ENCODE measurements around the gene FRAS1. TPM values are rescaled to one million over a fixed set of nuclear protein-coding genes. Genes with fewer than 3 reads are reported as not detected.

The FRAS1 gene
- total and polyA plus RNA-seq, 12 donors, result 0.20 to 2.3 (median 0.84) TPM

DNA sequence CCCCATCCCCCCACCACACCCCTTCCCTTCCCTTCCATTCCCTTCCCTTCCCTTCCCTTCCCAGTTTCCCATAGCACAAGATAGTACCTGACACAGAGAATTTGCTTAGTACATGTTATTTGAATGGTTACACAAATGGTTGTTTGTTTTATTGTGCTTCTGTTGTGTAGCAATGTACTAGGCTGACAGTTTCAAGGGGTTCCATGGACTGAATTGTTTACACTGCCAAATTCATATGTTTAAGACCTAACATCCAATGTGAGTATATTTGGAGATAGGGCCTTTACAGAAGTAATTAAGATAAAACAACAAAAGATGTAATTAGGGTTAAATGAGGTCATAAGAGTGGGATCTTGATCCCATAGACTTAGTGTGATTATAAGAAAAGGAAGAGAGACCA, 133.5 kb downstream of the FRAS1 start:
- no peak for DNase-seq
- TF ChIP-seq, protein P1, sequence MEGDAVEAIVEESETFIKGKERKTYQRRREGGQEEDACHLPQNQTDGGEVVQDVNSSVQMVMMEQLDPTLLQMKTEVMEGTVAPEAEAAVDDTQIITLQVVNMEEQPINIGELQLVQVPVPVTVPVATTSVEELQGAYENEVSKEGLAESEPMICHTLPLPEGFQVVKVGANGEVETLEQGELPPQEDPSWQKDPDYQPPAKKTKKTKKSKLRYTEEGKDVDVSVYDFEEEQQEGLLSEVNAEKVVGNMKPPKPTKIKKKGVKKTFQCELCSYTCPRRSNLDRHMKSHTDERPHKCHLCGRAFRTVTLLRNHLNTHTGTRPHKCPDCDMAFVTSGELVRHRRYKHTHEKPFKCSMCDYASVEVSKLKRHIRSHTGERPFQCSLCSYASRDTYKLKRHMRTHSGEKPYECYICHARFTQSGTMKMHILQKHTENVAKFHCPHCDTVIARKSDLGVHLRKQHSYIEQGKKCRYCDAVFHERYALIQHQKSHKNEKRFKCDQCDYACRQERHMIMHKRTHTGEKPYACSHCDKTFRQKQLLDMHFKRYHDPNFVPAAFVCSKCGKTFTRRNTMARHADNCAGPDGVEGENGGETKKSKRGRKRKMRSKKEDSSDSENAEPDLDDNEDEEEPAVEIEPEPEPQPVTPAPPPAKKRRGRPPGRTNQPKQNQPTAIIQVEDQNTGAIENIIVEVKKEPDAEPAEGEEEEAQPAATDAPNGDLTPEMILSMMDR (IDR thresholded peaks at IDR 0.05), result no peak
- no peak for TF ChIP-seq POLR2A (IDR thresholded peaks at IDR 0.05)
- no peak overlapping the region for H3K4me3 ChIP-seq
- no peaks in the 10 kb centered on the region for H3K9me3 ChIP-seq (replicated peaks in 1 of 3)
- H3K27me3 ChIP-seq, result no peaks in the 10 kb centered on the region
- intact Hi-C loops (cut with DNase I), result no loop called here
- no peaks in the 10 kb centered on the region for H3K4me1 ChIP-seq (replicated peaks in 1 of 2)
- H3K27ac ChIP-seq, result no peak overlapping the region
- no peaks in the 10 kb centered on the region for H3K36me3 ChIP-seq (replicated peaks in 1 of 2)

DNA sequence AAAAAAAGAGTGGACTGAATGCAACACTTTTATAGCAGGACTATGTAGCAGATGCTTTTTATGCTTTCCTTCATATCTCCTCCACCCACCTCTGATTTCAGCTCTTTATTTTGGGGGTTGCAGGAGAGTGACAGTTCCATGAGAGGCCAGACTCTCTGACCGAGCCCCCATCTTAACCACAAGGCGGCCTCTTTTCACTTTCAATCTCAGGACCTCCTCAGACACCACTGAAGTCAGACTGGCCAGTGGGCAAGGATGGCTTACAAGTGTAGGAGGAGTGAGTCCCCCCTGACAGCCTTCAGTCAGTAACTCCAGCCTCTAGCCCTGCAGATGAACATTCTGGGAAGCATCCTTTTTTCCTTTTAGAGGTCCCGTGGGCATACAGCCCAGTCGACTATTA, 140.8 kb downstream of the FRAS1 start:
- Histone ChIP-seq H3K4me3 (no peak overlapping the region), H3K27me3 (no peaks in the 10 kb centered on the region), H3K4me1 (replicated peaks in 1 of 2) (no peaks in the 10 kb centered on the region), H3K36me3 (replicated peaks in 1 of 2) (no peaks in the 10 kb centered on the region), H3K27ac (no peak overlapping the region), H3K9me3 (replicated peaks in 1 of 3) (no peaks in the 10 kb centered on the region)
- intact Hi-C loops (cut with DNase I), result no loop called here
- 61 to 81% (median 72%) methylated on average over 4 of the region's 4 CpGs for WGBS, 4 donors
- DNase-seq, result no peak
- no peak for TF ChIP-seq POLR2A (IDR thresholded peaks at IDR 0.05)

DNA sequence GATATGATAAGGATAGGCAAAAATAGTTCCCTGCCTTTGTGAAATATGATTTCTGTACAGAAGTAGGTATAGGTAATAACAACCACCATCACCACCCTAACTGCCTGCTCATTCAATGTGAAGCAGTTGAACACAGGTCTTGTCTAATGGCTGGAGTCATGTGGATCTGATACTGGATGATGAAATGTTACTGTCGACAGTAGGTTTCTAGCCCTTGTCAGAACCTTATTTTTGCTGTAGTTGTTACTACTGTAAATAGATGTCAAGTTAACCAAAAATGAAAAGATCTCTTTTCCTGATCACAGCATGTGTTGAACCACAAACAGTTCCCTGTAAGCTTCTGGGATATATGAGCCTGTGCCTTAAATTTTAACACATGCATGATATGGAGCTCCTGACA, 142.9 kb downstream of the FRAS1 start:
- TF ChIP-seq POLR2A (IDR thresholded peaks at IDR 0.05), result no peak
- TF ChIP-seq, protein P1 (IDR thresholded peaks at IDR 0.05), result no peak
- intact Hi-C loops (cut with DNase I), result no loop called here

DNA sequence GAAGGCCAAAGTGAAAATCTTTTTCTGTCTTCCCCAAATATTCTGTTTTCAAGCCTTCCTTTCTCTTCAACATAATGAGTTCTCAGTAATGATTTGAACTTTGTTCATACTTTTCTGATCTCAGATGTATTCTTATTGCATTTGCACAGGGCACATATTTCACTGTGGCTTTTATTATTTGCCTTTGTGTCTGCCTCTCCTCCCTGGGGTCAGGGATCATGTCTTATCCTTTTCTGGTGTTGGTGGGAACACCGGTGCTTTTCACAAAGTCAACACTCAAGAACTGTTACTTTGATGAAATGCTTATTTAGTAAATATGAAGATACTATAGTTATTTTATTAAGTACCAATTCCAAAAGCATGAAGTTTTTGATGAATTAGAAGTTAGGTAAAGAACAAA, 143.8 kb downstream of the FRAS1 start:
- TF ChIP-seq POLR2A (IDR thresholded peaks at IDR 0.05), result no peak
- TF ChIP-seq, protein P1 (IDR thresholded peaks at IDR 0.05), result no peak
- H3K4me3 ChIP-seq, result no peak overlapping the region
- H3K36me3 ChIP-seq (replicated peaks in 1 of 2), result no peaks in the 10 kb centered on the region
- 41 to 61% (median 49%) methylated on average over 1 of the region's 1 CpG for WGBS, 4 donors
- no peaks in the 10 kb centered on the region for H3K27me3 ChIP-seq
- no peak for DNase-seq
- no peak overlapping the region for H3K27ac ChIP-seq
- no peaks in the 10 kb centered on the region for H3K4me1 ChIP-seq (replicated peaks in 1 of 2)
- no peaks in the 10 kb centered on the region for H3K9me3 ChIP-seq (replicated peaks in 1 of 3)
- intact Hi-C loops (cut with DNase I), result no loop called here

More for the DNA sequence above, 142.9 kb downstream of the FRAS1 start:
- Histone ChIP-seq H3K27ac (no peak overlapping the region), H3K4me3 (no peak overlapping the region), H3K4me1 (replicated peaks in 1 of 2) (no peaks in the 10 kb centered on the region), H3K27me3 (no peaks in the 10 kb centered on the region), H3K36me3 (replicated peaks in 1 of 2) (no peaks in the 10 kb centered on the region), H3K9me3 (replicated peaks in 1 of 3) (no peaks in the 10 kb centered on the region)
- WGBS, 4 donors, result 44 to 68% (median 60%) methylated on average over 1 of the region's 1 CpG
- DNase-seq, result no peak

DNA sequence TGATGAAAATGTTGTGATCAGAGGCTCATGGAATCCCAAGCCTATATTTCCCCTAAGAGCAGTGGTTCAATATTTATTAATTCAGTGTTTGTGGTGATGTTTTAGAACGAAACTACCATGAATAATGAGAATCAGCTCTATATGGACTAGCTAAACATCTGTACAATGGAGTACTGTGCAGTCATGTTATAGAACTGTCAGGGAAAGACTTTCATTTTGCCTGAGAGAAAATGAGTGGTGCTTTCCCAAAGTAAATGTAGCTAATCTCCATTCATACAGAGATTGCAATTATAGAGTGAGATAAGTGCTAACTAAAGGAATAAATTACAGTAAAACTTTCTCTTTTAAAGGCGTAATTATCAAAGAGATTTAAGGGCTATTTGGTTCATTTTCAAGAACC, 147.1 kb downstream of the FRAS1 start:
- Histone ChIP-seq H3K4me1 (replicated peaks in 1 of 2) (no peaks in the 10 kb centered on the region), H3K9me3 (replicated peaks in 1 of 3) (no peaks in the 10 kb centered on the region), H3K27ac (no peak overlapping the region), H3K27me3 (no peaks in the 10 kb centered on the region), H3K36me3 (replicated peaks in 1 of 2) (no peaks in the 10 kb centered on the region), H3K4me3 (no peak overlapping the region)
- 26 to 36% (median 28%) methylated on average over 2 of the region's 2 CpGs for WGBS, 4 donors
- intact Hi-C loops (cut with DNase I), result no loop called here
- DNase-seq, result no peak
- TF ChIP-seq, protein P1 (IDR thresholded peaks at IDR 0.05), result no peak
- no peak for TF ChIP-seq POLR2A (IDR thresholded peaks at IDR 0.05)
